ENCODE results near the gene KLK15.
A peak's percentile ranks its signal among the peaks of the same experiment; 100 is the strongest.

The KLK15 gene, protein sequence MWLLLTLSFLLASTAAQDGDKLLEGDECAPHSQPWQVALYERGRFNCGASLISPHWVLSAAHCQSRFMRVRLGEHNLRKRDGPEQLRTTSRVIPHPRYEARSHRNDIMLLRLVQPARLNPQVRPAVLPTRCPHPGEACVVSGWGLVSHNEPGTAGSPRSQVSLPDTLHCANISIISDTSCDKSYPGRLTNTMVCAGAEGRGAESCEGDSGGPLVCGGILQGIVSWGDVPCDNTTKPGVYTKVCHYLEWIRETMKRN

GRCh38 chr19:50833117-50833801 is at the start of gene KLK15:
Gene KLK15 (minus strand): TSS chr19:50833574. CDS start chr19:50831492, 2,082 bp downstream.
- DNase-seq (ENCODE audit: low read depth in 2 of 2), result no peak

DNA sequence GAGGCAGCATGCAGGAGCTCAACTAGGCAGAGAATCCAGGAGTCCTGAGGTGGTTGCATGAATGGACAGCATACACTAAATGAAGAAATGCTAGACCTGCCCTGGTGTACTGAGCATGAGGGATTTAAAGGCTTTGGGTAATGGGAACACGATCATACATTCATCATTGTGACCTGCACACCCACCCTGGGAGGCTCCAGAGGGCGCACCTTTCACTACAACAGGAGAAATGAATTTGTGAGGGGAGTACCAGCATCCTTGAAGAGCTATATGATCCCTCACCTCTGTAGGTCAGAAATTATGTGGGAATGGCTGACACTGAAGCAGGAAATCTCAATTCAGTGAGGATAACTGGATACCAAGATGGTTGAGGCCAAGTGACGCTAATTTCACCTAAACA is 48.8 kb upstream of the KLK15 start:
- DNase-seq (ENCODE audit: low read depth in 2 of 2), result no peak

GRCh38 chr19:50880241-50880640 is 46.9 kb upstream of the KLK15 start:
- DNase-seq (ENCODE audit: low read depth in 2 of 2), result no peak

DNA sequence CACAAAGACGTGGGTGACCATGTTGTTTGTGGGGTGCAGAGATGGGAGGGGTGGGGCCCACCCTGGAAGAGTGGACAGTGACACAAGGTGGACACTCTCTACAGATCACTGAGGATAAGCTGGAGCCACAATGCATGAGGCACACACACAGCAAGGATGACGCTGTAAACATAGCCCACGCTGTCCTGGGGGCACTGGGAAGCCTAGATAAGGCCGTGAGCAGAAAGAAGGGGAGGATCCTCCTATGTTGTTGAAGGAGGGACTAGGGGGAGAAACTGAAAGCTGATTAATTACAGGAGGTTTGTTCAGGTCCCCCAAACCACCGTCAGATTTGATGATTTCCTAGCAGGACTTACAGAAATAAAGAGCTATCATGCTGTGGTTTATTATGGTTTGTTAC is 45.5 kb upstream of the KLK15 start:
- no peak for DNase-seq (ENCODE audit: low read depth in 2 of 2)

DNA sequence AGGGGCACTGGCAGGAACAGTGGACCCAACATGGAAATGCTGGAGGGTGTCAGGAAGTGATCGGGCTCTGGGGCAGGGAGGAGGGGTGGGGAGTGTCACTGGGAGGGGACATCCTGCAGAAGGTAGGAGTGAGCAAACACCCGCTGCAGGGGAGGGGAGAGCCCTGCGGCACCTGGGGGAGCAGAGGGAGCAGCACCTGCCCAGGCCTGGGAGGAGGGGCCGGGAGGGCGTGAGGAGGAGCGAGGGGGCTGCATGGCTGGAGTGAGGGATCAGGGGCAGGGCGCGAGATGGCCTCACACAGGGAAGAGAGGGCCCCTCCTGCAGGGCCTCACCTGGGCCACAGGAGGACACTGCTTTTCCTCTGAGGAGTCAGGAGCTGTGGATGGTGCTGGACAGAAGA is 44.0 kb upstream of the KLK15 start:
- no peak for DNase-seq (ENCODE audit: low read depth in 2 of 2)

DNA sequence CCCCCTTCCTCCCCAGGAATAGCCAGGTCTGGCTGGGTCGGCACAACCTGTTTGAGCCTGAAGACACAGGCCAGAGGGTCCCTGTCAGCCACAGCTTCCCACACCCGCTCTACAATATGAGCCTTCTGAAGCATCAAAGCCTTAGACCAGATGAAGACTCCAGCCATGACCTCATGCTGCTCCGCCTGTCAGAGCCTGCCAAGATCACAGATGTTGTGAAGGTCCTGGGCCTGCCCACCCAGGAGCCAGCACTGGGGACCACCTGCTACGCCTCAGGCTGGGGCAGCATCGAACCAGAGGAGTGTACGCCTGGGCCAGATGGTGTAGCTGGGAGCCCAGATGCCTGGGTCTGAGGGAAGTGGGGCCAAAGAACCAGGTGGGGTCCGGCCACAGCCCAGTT is 43.1 kb upstream of the KLK15 start:
- DNase-seq (ENCODE audit: low read depth in 2 of 2), result no peak

GRCh38 chr19:50875795-50876422 is 42.5 kb upstream of the KLK15 start:
- DNase-seq (ENCODE audit: low read depth in 2 of 2), result no peak

DNA sequence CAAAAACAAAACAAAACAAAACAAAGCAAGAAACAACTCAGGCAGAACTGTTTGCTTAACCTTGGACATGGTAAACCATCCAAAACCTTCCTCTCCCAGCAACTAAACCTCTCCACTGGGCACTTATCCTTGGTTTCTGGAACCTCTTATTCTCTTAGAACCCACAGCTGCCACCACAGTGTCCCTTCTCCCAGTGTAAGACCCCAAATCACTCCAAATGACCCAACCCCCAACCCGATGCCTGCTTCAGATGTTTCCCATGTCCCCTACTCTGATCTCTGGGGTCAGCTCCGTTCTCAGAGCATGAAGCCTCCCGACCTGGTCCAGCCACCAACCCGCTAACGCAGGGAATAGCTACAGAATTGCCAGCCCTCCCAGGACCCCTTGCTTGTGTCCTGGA is 40.8 kb upstream of the KLK15 start:
- no peak for DNase-seq (ENCODE audit: low read depth in 2 of 2)

DNA sequence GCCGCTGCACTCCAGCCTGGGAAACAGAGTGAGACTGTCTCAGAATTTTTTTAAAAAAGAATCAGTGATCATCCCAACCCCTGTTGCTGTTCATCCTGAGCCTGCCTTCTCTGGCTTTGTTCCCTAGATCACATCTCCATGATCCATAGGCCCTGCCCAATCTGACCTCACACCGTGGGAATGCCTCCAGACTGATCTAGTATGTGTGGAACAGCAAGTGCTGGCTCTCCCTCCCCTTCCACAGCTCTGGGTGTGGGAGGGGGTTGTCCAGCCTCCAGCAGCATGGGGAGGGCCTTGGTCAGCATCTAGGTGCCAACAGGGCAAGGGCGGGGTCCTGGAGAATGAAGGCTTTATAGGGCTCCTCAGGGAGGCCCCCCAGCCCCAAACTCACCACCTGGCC is 39.7 kb upstream of the KLK15 start, which contains the start of gene KLK2:
Gene KLK2, plus strand, starts transcription at position 384 of the 400 bp plus-strand sequence. CDS start 35 bp downstream, outside the sequence.
- DNase-seq (ENCODE audit: low read depth in 2 of 2), result no peak

- DNase-seq (ENCODE audit: low read depth in 2 of 2), result peak; percentile 1 to 15
These were observed 37.2 kb upstream of the KLK15 start for GRCh38 chr19:50870417-50871089.

DNA sequence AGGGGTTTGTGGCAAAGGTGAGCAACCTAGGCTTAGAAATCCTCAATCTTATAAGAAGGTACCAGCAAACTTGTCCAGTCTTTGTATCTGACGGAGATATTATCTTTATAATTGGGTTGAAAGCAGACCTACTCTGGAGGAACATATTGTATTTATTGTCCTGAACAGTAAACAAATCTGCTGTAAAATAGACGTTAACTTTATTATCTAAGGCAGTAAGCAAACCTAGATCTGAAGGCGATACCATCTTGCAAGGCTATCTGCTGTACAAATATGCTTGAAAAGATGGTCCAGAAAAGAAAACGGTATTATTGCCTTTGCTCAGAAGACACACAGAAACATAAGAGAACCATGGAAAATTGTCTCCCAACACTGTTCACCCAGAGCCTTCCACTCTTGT is 36.1 kb upstream of the KLK15 start:
- no peak for DNase-seq (ENCODE audit: low read depth in 2 of 2)

DNA sequence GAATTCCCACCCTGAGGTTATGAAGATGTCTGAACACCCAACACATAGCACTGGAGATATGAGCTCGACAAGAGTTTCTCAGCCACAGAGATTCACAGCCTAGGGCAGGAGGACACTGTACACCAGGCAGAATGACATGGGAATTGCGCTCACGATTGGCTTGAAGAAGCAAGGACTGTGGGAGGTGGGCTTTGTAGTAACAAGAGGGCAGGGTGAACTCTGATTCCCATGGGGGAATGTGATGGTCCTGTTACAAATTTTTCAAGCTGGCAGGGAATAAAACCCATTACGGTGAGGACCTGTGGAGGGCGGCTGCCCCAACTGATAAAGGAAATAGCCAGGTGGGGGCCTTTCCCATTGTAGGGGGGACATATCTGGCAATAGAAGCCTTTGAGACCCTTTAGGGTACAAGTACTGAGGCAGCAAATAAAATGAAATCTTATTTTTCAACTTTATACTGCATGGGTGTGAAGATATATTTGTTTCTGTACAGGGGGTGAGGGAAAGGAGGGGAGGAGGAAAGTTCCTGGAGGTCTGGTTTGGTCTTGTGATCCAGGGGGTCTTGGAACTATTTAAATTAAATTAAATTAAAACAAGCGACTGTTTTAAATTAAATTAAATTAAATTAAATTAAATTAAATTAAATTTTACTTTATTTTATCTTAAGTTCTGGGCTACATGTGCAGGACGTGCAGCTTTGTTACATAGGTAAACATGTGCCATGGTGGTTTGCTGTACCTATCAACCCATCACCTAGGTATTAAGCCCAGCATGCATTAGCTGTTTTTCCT is 28.3 kb upstream of the KLK15 start:
- DNase-seq (ENCODE audit: low read depth in 2 of 2), result no peak

GRCh38 chr19:50861010-50861409 is 27.6 kb upstream of the KLK15 start:
- no peak for DNase-seq (ENCODE audit: low read depth in 2 of 2)

DNA sequence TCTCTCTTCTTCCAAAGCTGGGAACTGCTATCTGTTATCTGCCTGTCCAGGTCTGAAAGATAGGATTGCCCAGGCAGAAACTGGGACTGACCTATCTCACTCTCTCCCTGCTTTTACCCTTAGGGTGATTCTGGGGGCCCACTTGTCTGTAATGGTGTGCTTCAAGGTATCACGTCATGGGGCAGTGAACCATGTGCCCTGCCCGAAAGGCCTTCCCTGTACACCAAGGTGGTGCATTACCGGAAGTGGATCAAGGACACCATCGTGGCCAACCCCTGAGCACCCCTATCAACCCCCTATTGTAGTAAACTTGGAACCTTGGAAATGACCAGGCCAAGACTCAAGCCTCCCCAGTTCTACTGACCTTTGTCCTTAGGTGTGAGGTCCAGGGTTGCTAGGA is 26.5 kb upstream of the KLK15 start:
- no peak for DNase-seq (ENCODE audit: low read depth in 2 of 2)

- DNase-seq (ENCODE audit: low read depth in 2 of 2), result no peak
These were observed 25.5 kb upstream of the KLK15 start for GRCh38 chr19:50858886-50859285.

DNA sequence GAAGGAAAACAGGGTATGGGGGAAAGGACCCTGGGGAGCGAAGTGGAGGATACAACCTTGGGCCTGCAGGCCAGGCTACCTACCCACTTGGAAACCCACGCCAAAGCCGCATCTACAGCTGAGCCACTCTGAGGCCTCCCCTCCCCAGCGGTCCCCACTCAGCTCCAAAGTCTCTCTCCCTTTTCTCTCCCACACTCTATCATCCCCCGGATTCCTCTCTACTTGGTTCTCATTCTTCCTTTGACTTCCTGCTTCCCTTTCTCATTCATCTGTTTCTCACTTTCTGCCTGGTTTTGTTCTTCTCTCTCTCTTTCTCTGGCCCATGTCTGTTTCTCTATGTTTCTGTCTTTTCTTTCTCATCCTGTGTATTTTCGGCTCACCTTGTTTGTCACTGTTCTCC is 24.0 kb upstream of the KLK15 start:
- no peak for DNase-seq (ENCODE audit: low read depth in 2 of 2)

- no peak for DNase-seq (ENCODE audit: low read depth in 2 of 2)
These were observed 21.4 kb upstream of the KLK15 start, which contains the start of gene KLK3 for GRCh38 chr19:50854636-50855410. Gene KLK3 (plus strand): TSS chr19:50854915. CDS start chr19:50854956, 41 bp downstream.

GRCh38 chr19:50851620-50852019 is 18.2 kb upstream of the KLK15 start:
- DNase-seq (ENCODE audit: low read depth in 2 of 2), result no peak

- no peak for DNase-seq (ENCODE audit: low read depth in 2 of 2)
These were observed 17.4 kb upstream of the KLK15 start for GRCh38 chr19:50850738-50851137.

DNA sequence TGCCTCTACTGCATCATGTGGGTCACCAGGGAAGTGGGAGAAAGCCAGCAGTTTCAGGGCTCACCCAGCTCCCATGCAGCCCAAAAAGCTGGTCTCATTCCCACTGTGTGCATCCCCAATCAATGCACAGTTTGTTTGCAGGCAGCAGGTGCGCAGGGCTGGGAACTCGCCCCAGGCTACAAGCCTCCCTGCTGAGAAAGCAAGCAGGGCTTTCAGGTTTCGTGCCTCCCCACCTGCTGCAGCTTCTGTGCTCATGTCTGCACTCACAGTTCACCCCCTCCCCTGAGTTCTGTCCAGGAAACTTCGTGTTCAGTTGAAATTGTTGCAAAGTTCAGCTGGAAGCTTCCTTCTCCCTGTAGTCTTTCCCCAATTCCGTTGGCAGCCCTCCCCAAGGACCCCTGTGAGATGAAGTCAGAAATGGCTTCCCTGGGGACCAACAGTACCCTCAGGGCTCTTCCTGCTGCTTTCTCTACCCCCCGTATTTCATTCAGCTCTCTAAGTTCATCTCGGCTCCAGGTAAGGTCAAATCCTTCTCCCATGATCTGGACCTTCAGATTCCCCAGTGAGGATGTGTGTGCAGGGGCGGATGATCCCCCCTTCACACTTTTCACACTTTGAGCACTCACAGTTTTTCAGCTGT is 11.0 kb upstream of the KLK15 start:
- DNase-seq (ENCODE audit: low read depth in 2 of 2), result no peak
